IPS-NIHi7 (cell line): Measurements from ENCODE around the gene HES6.

Experiments used
- DNase-seq: peaks from one replicate; pipeline ENCODE4 v3.0.0; 2012; ENCODE audit warnings: mixed read lengths; ENCODE audit errors: extremely low spot score

HES6 gene

DNA sequence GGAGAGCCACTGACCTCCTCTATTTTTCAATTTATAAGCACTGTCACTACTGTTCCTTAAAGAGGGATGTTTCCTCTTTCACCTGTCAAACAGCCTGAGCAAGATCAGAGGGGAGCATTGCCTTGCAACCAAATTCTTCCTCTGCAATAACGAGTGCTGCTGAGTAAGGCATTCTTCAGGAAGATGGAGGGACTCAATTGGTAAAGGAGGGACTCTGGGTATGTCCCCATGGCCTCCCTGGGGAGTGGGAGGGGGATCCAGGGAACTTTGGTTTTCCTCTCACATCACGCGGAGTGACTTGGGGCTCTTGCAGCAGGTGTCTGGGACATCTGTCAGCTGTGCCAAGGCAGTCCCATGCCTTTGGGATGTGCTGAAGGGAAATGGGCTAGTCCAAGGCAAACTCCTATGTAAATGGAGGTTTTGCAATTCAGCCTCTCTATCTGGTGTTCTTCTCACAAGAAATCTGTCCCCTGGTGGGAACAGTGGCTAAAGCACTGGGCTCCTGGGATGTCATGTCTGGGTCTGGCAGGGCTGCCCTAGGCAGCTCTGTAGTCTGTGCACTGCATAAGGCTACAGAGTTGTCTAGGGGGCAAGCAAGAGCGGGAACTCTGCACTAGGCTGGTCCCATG lies 14.4 kb upstream of the HES6 start:
- no peak for DNase-seq

DNA sequence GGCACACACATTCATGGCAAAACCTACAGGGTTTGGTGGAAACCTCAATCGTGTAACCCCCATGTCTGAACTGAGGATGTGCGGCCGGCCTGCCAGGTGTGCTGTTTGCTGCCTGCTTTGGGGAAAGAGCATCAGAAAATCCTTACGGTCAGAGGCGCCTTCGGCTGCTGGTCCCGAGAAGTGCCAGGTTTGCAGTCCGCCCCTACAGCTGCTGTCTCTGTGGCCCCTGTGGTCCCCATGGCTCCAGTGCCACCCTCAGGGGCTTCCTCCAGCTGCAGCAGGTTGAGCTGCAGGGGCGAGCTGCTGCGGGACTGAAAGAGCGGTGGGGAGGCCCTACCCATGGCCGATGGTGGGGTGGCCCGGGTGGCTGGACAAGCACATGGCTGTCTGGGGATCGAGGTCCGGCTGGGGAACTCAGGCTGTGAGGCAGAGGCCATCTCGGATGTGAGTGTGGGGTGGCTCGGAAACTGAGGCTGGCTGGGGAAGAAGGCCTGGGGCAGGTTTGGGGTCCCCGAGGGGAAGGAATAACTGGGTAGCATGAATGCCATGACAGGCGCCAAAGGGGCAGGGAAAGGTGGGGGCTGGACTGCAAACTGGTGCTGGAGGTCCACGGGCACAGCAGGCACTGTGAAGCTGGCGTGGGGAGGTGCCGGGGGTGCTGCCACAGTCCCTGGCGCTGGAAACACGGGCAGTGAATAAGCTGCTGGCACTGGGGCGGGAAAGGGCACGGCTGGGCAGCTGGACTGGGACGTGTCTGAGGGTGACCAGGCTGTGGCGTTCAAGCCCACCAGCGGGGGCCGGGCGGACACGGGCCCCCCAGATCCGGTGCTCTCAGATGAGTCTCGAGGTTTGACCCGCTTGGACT lies 13.2 kb upstream of the HES6 start:
- no peak for DNase-seq

DNA sequence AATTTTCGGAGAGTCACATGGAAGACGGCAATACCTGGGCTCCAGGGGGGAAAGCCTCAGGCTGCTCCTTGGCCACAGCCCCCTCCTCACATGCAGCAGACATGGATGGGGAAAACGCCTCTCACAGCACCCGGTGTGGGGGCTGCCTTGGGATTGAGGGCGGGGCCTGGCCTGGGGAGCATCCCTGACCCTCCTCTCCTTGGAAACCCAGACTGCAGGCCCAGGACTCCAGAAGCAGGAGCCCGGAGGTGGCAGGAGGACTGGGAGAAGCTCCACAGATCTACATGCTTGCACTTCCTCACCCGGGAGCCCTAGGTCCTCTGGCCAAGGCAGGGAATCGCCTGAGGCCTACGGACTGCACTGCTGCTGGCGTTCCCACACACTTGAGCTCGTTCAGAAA lies 12.1 kb upstream of the HES6 start:
- DNase-seq: no peak

DNA sequence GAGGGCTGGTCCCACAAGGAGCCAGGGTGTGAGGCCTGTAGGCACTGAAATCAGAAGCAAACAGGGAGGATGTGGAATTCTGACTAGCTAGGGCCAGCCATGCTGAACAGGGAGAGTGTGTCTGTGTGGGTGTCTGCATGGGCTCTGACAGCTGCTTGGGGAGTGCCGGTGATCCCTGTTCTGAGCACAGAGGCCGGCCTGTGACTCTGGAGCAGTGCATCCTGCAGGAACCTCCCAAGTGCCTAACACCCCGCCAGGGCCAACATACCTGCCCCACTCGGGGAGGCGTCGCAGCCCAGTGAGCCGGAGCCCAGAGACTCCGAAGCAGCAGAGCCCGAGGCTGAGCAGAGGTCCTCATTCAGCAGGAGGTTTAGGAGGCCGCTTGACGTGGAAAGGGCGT lies 11.5 kb upstream of the HES6 start:
- no peak for DNase-seq

DNA sequence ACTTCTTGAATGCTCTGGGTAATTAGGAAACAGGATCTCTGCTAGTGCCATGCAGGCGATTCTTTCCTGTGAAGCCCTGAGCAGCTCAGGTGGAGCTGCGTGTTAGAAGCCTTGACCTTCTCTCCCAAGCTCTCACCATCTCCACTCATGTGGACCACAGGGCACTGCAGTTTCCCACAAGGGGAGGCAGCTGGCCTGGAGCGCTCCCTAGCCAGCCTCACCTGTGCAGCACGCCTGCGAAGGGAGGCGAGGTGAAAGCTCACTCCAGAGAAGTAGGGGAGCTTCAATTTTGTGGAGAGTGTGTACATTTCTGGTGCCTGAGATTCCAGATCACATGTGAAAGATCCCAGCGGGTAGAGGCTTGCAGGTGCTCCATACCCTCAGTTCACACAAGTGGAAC lies 11.1 kb upstream of the HES6 start:
- DNase-seq: no peak

DNA sequence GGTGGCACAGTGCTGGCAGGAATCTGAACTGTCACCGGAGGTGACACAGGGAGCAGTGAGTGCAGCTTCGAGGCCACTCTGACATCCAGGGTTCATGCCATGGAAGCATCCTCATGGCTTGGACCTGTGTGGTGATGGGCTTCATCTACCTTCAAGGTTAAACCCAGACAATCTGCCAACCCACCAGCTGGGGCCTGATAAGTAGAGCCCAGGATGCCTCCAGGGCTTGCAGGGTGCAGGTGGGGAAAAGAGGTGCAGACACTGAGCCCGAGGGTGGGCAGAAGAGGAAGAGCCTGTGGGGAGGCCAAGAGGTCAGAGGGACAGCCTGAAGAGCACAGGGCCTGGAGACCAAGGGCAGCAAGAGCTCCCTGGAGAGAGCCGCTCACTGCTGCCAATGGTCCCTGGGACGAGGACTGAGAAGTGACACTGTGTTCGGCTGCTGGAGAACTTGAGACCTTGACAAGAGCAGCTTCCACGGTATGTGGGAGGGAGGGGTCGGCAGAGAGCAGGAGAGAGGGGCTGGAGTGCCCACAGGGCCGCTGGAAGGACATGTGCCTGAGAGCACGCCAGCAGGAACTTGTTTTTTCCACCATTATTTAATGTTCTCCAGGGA lies 8.1 kb upstream of the HES6 start:
- no peak for DNase-seq

DNA sequence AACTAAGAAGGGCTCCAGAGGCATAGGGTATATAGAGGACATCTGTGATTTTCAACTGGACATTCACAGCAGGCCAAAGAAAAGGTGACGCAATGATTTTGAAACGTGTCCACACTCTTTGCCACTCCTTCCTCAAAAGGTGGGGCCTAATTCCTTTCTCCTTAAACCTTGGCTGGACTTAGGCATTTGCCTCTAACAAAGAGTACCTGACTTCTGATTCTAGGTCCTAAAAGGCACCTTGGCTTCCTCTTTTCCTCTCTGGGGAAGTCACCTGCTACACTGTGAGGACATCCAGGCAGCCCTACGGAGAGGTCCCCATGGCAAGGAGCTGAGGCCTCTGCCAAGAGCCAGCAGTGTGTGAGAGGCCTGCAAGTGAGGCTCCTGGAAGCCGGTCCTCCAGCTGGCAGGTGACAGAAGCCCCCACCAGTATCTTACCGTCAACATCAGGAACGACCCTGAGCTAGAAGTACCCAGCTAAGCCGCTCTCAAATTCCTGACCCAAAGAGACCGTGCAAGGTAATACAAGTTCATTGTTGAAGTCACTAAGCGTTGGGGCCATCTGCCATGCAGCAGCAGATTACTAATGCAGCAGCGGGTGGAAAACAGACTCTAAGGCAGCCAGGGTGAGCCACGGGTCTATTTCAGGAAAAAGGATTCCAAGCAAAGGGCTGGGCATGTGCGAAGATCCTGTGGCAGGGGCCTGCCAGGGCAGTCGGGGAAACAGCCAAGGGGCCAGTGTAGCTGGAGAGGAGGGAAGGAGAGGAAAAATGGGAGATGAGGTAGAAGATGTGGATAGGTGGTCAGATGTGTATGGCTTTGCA lies 7.4 kb upstream of the HES6 start:
- DNase-seq: no peak

DNA sequence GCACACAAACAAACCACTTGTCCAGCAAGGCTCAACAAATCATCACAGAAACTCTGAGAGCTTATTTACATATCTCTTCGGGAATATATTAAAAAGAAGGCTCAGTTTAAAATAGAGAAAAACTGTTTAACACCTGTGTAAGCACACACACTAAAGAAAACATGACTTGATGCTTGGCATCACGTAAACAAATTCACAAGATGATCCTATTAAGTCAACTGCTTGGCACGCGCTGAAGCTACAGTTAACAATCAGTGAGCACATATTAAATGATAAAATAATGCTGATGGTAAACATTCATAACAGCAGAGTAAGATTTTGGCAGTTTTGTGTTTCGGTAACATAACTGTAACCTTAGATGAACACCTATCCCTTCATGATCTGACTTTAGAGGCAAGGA lies 4.3 kb upstream of the HES6 start:
- DNase-seq: no peak

DNA sequence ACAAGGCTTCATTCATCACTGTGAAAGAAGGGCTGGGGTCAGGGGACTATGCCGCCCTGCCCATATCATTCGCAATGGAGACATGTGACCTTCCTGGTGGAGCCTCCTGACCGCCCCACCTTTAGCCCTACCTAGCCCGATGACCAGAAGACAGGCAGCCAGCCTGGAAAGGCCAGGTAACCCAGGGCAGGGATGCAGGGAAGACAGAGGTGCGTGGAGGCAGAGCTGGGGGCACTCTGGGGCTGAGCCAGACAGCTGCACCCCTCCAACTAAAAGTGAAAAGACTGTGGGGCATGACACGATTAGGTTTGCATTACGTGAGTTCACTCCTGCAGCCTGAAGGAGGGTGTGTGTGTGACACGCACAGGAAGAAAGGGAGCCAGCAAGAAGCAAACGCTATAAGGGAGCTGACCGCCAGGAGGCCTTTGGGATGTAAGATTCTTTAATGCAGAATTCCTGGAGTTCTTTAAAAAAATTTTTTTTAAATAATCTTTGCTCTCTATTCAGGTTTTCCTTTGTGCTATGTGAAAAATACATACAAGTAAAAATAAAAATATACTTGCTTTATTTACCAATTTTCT lies 3.7 kb upstream of the HES6 start:
- DNase-seq: no peak

DNA sequence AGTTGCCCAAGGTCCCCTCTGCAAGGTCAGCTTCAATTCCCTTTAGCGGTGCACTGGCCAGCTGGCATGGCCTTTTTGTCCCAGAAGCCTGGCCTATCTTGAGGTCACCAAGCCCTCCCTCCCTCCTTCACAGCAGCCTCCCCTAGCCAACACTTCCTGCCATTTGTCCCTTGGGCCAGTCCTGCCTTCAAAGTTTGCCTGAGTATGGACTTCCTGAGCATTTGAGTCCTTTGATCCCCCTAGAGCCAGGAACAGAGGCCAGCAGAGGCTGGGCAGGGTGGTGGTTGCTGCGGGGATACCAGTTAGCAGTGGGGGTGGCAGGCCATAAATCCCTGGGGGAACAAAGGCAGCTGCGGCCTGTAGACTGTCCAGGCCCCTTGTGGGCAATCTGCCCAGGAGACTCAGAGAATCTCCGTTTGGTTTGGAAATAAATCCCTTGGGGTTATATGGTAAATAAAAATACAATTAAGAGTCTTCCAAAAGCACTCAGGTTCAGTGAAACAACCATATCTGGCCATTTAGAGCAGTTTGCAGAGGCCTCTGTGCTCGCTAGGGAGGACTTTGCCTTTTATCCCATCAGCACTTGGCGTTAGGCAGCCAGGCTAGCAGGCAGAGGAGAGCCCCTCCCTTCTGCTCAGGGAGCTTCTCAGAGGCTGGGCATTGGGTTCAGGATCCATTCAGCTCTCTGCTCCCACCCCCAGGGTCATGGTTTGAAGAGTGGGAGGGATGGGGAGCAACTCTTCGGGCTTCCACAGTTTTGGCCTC lies 3.1 kb upstream of the HES6 start:
- no peak for DNase-seq

DNA sequence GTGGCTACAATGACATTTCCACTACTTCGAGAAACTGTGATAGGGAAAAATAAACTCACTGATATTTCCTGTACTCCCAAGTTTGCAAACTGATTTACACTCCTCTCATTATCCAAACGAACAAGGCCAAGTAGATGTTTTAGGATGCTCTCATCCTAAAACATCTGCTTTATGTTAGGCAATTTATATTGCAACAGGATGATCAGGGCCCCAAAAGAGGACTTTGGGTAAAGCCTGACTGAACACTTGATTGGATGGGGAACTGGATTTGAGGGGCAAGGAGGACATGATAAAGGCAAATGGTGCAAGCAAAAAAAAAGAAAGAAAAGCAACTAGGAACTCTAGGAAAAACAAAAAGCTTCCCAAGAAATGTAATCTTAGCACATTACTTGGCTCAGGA lies 2.1 kb upstream of the HES6 start:
- DNase-seq: no peak

DNA sequence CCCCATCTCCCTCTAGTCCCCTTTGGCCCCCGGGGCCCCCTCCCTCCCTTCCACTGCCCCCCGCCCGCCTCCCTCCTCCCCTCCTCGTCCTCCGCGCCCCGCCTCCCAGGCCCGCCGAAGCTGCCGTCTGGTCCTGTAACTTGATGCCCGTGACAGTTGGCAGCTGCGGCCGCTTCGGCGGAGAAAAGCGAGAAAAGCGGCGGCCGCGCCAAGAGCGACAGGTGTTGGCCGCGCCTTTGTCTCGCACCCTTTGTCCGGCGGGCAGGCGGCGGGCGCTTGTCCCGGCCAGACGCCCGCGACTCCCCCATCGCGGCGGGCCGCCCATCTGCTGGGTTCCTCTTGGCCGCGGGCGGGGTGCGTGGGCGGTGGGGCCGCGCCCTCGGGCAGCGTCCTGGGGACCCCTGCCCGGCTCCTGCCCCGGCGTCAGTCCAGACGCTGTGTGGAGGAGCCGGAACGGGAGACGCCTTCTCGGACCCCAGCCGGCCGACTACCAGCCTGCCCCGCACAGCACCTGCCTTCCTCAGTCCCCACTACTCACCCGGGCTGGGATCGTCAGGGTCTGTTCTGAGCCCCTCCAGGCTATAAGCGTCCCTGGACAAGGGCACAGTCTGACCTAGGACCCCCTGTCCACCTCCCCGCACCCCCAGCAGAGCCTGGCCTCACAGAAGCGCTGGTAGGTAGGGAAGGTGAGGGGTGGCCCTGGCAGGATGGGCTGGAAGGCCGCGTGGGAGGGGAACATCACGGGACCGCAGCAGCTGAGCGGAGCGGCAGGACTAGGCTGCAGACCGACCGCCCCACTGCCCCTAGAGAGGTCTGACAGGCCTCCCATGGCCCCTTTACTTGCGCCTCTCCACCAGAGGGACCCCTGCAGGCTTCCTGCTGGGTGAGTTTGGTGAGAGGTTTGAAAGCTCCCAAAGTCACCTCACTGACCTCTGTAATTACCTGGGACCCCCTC lies 1.2 kb upstream of the HES6 start:
- DNase-seq: peak; percentile 73

DNA sequence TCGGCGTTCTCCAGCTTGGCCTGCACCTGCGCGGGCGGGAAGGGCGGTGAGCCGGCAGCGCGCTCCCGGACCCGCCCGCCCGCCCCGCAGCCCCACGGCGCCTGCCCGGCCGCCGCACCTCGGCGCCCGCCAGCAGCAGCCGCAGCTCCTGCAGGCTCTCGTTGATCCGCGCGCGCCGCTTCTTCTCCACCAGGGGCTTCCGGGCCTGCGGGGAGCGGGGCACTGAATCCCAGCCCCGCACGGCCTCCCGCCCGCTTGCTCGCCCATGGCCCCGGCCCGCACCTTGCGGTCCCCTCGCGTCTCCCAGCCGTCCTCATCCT lies 335 bp downstream of the HES6 start:
- no peak for DNase-seq

DNA sequence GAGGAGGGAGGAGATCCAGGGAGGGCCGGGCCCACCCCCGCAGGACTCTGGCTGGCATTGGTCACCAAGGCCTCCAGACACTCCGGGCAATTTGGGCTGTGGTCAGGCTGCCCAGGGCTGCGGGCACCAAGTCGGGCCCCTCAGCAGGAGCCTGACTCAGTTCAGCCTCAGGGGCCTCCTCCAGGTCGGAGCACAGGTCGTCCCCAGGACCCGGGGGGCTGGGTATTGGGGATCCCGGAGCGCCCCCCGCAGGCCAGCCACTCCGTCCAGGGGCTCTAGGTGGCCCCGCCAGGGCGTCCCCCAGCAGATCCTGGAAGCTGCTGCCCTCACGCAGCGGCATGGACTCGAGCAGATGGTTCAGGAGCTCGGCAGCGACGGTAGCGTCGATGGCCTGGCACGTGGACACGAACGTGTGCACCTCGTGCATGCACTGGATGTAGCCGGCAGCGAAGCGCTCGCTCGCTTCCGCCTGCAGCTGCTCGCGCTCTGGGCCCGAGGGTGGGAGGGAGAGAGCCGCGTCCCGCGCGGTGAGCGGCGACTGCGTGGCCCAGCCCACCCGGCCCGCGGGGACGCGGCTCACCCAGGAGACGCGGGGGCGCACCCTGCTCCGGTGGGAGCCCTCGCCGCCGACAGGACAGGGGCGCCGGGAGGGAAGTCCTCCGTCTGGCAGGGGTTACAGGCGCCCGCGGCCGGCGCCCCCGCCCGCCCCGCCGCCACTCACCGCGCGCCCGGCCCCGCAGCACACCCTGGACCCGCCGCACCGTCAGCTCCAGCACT lies 884 bp downstream of the HES6 start:
- DNase-seq: no peak

DNA sequence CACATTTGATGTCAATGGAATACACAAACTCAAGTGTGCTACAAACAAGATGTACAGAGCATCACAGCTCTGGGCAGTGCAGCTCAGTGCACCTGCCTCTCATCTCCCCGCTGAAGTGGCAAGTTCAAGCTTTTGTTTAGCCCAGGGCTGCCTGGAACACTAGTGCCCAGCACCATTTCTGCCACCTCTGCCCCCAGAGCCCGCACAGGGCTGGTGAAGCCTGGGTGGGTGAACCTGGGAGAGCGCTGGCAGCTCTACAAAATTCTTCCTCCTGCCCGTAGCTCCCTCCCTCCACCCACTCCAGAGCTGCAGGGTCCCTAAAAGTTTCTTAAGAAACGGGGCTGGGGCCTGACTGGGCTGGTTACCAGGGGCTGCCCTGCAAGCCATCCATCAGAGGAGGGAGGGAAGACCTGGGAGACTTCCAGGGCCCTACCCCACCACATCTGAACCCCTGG lies 1.5 kb downstream of the HES6 start:
- DNase-seq: no peak

DNA sequence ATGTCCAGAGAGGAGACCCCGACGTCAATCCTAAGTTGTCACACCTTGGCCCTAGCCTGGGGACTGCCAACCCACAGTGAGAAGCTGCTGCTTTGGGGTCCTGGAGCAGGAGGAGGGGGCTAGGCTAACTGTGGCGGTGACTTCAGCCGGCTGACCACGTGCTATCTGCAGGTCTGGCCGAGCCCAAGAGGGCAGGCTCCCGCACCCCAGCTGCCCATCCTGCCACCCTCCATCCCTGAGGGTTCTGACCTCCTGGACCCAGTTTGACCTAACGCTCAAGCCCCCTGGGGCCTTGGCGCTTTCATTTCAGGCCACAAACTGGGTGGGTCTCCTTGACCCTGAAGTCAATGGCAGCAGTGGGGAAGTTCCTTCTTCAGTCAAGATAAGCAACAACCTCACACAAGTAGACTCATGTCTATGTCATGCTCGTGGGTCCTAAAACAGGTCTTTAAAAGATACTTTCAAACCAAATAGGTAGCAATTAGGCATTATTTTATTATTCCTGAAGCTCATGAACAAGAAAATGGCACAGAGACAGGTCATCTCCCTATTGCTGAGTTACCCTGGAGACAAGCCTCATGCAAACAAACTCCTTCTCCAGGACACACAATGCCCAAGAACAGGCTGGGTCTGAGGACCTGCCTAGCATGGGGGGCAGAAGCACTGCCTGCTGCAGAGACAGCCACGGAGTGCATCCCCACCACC lies 2.3 kb downstream of the HES6 start:
- no peak for DNase-seq

DNA sequence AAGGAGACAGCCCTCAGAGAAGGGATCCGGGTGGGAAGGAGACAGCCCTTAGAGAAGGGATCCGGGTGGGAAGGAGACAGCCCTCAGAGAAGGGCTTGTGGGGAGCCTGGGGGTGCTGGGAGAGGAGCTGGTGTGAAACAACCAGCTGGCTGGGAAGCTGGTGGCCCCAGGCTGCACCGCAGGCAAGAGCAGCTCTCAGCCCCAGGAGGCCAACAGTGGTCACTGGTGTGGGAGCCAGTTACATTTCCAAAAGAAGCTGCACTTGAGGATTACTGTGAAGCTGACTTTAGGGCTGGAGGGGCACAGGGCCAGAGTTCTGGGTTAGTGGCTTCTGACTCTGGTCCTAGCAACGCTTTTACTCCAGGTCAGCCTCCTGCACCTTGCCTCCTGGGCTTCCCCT lies 3.3 kb downstream of the HES6 start:
- DNase-seq: no peak

DNA sequence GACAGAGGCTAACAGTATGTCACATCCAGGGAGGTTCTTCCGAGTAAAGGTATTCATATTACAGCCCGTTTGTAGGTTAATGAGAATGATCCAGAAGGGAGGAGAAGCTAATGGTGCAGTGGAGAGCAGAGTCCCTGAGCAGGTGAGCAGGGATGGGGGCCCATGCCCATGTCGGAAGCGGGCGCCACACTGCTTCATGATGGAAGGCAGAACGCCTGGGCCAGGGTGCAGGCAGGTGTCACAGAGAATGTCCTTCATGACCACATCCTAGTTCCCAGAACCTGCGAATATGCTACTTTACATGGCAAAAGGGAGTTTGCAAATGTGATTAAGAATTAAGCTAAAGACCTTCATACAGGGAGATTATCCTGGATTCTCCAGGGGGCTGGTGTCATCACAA lies 4.0 kb downstream of the HES6 start:
- DNase-seq: no peak

DNA sequence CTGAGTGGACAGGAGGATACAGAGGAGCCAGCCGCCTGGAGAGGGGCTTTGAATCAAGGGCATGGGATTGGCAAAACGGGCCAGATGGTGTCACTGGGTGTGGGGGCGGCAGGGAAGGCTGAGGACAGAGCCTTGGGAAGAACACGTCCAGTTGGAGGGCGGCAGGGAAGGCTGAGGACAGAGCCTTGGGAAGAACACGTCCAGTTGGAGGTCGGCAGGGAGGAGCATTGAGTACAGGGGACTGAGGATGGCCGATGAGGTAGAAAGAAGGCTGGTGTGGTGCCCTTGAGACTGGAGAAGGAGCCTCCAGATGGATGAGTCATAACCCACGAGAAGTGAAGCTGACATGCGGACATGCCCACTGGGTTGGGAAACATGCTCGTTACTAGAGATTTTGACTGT lies 4.5 kb downstream of the HES6 start:
- no peak for DNase-seq
